Right lobe of liver (tissue), 4 donors: ENCODE data around the gene ZFPL1.

ENCODE experiments used
- CTCF ChIP-seq, 4 donors: fragments of 200-600 bp in 3 of 4; fragments of 450-650 bp in 1 of 4; IDR thresholded peaks; one replicate each; pipeline versions ENCODE4 v1.5.1 to v1.8.0; 2016 to 2022; ENCODE audit warnings: antibody characterized with exemption in 4 of 4, mild to moderate bottlenecking in 2 of 4
- POLR2A ChIP-seq: fragments of 450-650 bp; IDR thresholded peaks from one replicate; pipeline ENCODE4 v1.6.1; 2017; ENCODE audit warnings: antibody characterized with exemption, mild to moderate bottlenecking
- donor health status: DM: no; HTN: no; CAD: no.
- donor health status: DM: no; HTN: no; CAD: no.
- donor health status: DM: no; HTN: yes; CAD: no.

GRCh38 chr11:65066315-65066714 lies 17.7 kb upstream of the ZFPL1 start:
- no peak for TF ChIP-seq POLR2A
- no peak for TF ChIP-seq CTCF (IDR thresholded peaks at IDR 0.05)
